HEK293T (cell line): ENCODE data around the gene GPR142.

Experiments used
- CTCF ChIA-PET: fragments of 350-600 bp; formaldehyde crosslinking; extraction: SDS; loops from one replicate; lab custom pipeline; 2021; ENCODE audit warnings: antibody characterized with exemption, inconsistent platforms; lab: Yijun Ruan, JAX
- POLR2A ChIA-PET: fragments of 350-600 bp; formaldehyde crosslinking; extraction: SDS; loops from one replicate; lab custom pipeline; 2020; ENCODE audit warnings: antibody characterized with exemption, inconsistent platforms; lab: Yijun Ruan, JAX
- DNase-seq: peaks from one replicate; pipeline ENCODE4 v3.0.0; 2012; ENCODE audit warnings: mixed read lengths; ENCODE audit errors: extremely low spot score
- ARNT ChIP-seq: fragments of 450-650 bp; IDR thresholded peaks from 2 replicates; pipeline ENCODE4 v1.6.1; 2017; ENCODE audit warnings: mild to moderate bottlenecking
- BHLHE40 ChIP-seq: fragments of 450-650 bp; IDR thresholded peaks from 2 replicates; pipeline ENCODE4 v1.6.1; 2016; ENCODE audit warnings: mild to moderate bottlenecking, moderate library complexity, borderline replicate concordance
- CTBP1 ChIP-seq: fragments of 450-650 bp; IDR thresholded peaks from 2 replicates; pipeline ENCODE4 v1.6.1; 2016; ENCODE audit warnings: borderline replicate concordance
- ELF4 ChIP-seq: fragments of 450-650 bp; IDR thresholded peaks from 2 replicates; pipeline ENCODE4 v1.6.1; 2017; ENCODE audit warnings: antibody characterized with exemption
- FOXA1 ChIP-seq: fragments of 450-650 bp; IDR thresholded peaks from 2 replicates; pipeline ENCODE4 v1.6.1; 2016; ENCODE audit warnings: mild to moderate bottlenecking
- FOXK2 ChIP-seq: fragments of 450-650 bp; IDR thresholded peaks from 2 replicates; pipeline ENCODE4 v1.6.1; 2016; ENCODE audit warnings: mild to moderate bottlenecking
- FOXM1 ChIP-seq: fragments of 450-650 bp; IDR thresholded peaks from 2 replicates; pipeline ENCODE4 v1.6.1; 2017; ENCODE audit warnings: mild to moderate bottlenecking, borderline replicate concordance
- HDGF ChIP-seq: fragments of 450-650 bp; IDR thresholded peaks from 2 replicates; pipeline ENCODE4 v1.6.1; 2017; ENCODE audit warnings: antibody characterized with exemption, borderline replicate concordance
- L3MBTL2 ChIP-seq: fragments of 450-650 bp; conservative IDR thresholded peaks from 2 replicates; pipeline ENCODE4 v1.6.1; 2016; ENCODE audit warnings: mild to moderate bottlenecking
- LEF1 ChIP-seq: fragments of 450-650 bp; IDR thresholded peaks from 2 replicates; pipeline ENCODE4 v1.6.1; 2017; ENCODE audit warnings: mild to moderate bottlenecking, borderline replicate concordance
- NFRKB ChIP-seq: fragments of 450-650 bp; IDR thresholded peaks from 2 replicates; pipeline ENCODE4 v1.6.1; 2016; ENCODE audit warnings: mild to moderate bottlenecking, moderate library complexity
- SP1 ChIP-seq: fragments of 450-650 bp; IDR thresholded peaks from 2 replicates; pipeline ENCODE4 v1.6.1; 2017
- SUZ12 ChIP-seq: fragments of 450-650 bp; IDR thresholded peaks from 2 replicates; pipeline ENCODE4 v1.6.1; 2016; ENCODE audit warnings: mild to moderate bottlenecking
- TARDBP ChIP-seq: fragments of 450-650 bp; IDR thresholded peaks from 2 replicates; pipeline ENCODE4 v1.6.1; 2016
- ZNF384 ChIP-seq: fragments of 450-650 bp; IDR thresholded peaks from 2 replicates; pipeline ENCODE4 v1.6.1; 2016
- TF ChIP-seq, protein P1 (sequence below): fragments of 450-650 bp; IDR thresholded peaks from 2 replicates; pipeline ENCODE4 v1.6.1; 2016

GPR142 gene

DNA sequence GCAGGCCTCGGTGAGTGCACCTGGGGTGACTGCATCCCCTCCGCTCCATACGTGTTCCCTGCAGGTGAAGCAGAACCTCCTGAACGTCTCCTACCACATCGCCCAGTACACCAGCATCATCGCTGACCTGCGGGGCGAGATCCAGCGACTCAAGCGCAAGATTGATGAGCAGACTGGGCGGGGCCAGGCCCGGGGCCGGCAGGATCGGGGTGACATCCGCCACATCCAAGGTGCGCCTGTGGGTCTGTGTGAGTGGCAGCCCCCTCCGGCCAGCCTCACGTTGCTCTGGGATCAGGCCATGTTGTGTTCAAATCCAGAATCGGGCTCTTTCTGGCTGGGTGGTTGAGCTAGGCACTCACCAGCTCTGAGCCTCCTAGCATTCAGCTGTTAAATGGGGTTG is 18.2 kb upstream of the GPR142 start:
- no peak for TF ChIP-seq BHLHE40
- no peak for TF ChIP-seq FOXM1
- no peak for TF ChIP-seq LEF1
- TF ChIP-seq FOXA1: no peak
- TF ChIP-seq, protein P1, sequence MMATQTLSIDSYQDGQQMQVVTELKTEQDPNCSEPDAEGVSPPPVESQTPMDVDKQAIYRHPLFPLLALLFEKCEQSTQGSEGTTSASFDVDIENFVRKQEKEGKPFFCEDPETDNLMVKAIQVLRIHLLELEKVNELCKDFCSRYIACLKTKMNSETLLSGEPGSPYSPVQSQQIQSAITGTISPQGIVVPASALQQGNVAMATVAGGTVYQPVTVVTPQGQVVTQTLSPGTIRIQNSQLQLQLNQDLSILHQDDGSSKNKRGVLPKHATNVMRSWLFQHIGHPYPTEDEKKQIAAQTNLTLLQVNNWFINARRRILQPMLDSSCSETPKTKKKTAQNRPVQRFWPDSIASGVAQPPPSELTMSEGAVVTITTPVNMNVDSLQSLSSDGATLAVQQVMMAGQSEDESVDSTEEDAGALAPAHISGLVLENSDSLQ: no peak
- TF ChIP-seq FOXK2: no peak
- TF ChIP-seq ARNT: no peak
- no peak for TF ChIP-seq HDGF
- no peak for TF ChIP-seq SP1
- TF ChIP-seq TARDBP: no peak
- TF ChIP-seq SUZ12: no peak
- no peak for TF ChIP-seq L3MBTL2
- TF ChIP-seq NFRKB: no peak
- no peak for TF ChIP-seq ELF4
- no peak for TF ChIP-seq ZNF384
- no peak for TF ChIP-seq CTBP1
- CTCF ChIA-PET: no interaction called here
- POLR2A ChIA-PET: no interaction called here
- no peak for DNase-seq

- ChIA-PET POLR2A (no interaction called here), CTCF (interaction anchor here (0.6 to 1.0 kb wide), 2 partner anchors 49 to 150 kb away, joined by 3 read pairs; no protein-coding TSS in a partner anchor)
- no peak for TF ChIP-seq ELF4
- DNase-seq: no peak
These were observed 16.8 kb upstream of the GPR142 start for GRCh38 chr17:74350486-74350885.

DNA sequence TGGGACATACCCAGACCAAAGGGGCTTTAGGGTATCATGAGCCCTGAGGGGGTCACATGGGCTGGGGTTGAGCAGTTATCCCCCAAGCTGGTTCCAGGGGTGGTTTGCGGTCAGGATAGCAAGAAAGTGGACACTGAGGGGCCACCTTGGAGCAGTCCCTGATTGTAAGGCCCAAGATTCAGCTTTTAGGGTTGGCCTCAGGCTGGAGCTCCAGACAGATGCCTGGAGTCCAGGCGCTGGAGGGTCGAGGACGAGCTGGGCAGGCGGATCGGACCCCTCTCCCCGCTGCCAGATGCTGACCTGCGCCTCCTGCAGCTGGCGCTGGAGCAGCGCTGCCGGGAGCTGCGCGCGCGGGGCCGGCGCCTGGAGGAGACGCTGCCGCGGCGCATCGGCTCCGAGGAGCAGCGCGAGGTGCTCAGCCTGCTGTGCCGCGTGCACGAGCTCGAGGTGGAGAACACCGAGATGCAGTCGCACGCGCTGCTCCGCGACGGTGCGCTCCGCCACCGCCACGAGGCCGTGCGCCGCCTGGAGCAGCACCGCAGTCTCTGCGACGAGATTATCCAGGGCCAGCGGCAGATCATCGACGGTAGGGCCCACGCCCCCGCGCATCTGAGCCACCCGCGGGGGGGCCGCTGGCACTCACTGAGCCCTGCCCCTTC is 15.6 kb upstream of the GPR142 start:
- peak; percentile 68 for DNase-seq
- ChIA-PET CTCF (interaction anchor here (0.9 to 2.5 kb wide), 6 partner anchors 9 to 23 kb away, joined by 3 to 9 read pairs (median 4); partner anchors contain the start of genes BTBD17 and GPR142), POLR2A (no interaction called here)
- peak; percentile 66; the same call in 1 of the 2 replicates for TF ChIP-seq L3MBTL2
- TF ChIP-seq TARDBP: no peak
- TF ChIP-seq FOXK2: no peak
- no peak for TF ChIP-seq ARNT

DNA sequence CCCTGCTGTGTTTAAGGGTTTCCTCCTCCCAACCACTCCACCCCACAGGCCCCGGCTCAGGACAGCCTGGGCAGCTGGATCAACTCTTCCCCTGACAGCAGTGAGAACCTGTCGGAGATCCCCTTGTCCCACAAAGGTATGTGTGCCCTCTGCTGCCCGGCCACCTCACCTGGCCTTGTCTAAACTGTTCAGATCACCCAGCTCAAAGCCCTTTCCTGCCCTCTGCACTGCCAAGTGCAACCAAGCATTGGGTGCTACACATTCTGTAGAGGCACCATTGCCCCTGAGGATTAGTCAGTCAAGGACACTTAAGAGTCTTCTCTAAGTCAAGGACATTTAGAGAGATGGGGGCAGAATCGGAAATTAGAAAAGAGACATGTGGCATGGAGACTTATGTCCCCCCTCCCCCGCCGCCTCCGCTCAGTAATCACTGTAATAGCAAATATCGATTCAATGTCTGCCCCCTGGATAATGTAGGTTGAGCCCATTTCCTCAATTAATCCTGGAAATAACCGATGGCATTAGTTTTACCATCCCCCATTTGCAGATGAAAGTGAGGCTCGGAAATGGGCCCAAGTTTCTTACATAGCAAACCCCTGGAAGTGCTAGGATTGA is 13.8 kb upstream of the GPR142 start:
- POLR2A ChIA-PET: no interaction called here
- DNase-seq: no peak
- CTCF ChIA-PET: interaction anchor here (0.6 to 2.5 kb wide), 3 partner anchors 15 to 140 kb away, joined by 3 to 9 read pairs (median 3); partner anchors contain the start of gene GPR142
- TF ChIP-seq ARNT: no peak
- TF ChIP-seq CTBP1: no peak
- TF ChIP-seq, protein P1: no peak
- no peak for TF ChIP-seq FOXA1
- no peak for TF ChIP-seq L3MBTL2
- no peak for TF ChIP-seq HDGF
- TF ChIP-seq NFRKB: no peak
- no peak for TF ChIP-seq BHLHE40
- no peak for TF ChIP-seq ZNF384
- no peak for TF ChIP-seq LEF1
- no peak for TF ChIP-seq SUZ12
- no peak for TF ChIP-seq ELF4
- TF ChIP-seq TARDBP: no peak
- no peak for TF ChIP-seq FOXM1

- ChIA-PET POLR2A (no interaction called here), CTCF (no interaction called here)
- no peak for DNase-seq
- TF ChIP-seq ARNT (no peak), BHLHE40 (no peak), LEF1 (no peak), NFRKB (no peak), SUZ12 (no peak), SP1 (no peak), L3MBTL2 (no peak), FOXM1 (no peak), ELF4 (no peak), HDGF (no peak), ZNF384 (no peak), TARDBP (no peak), CTBP1 (no peak), FOXA1 (no peak)
- TF ChIP-seq, protein P1: no peak
These were observed 13.2 kb upstream of the GPR142 start for GRCh38 chr17:74354123-74354522.

DNA sequence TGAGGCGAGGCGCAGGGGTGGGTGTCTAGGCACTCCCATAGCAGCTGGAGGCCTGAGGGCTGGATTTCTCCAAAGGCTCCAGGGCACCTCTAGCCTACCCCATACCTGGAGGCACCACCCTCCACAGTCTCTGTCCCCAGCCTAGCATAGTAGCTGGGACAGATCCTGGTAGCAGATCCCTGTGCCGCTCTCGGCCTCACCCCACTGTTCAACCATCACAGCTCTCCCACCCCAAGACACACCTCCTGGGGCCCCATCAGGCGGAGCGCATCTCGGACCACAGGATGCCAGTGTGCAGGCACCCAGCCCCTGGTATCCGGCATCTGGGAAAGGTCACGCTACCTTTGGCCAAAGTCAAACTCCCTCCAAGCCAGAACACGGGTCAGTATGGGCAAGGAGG is 12.7 kb upstream of the GPR142 start:
- ChIA-PET CTCF (no interaction called here), POLR2A (no interaction called here)
- TF ChIP-seq FOXK2 (no peak), SP1 (no peak)
- TF ChIP-seq, protein P1: no peak
- no peak for DNase-seq
